Thyroid gland (tissue), 4 donors: ENCODE data around the gene DDX54.

Experiments
- CTCF ChIP-seq, 6 experiments: fragments of 200-600 bp in 3 of 6; fragments of 450-650 bp in 3 of 6; sonication (generic) in 3 of 6; IDR thresholded peaks; one replicate each; pipeline ENCODE4 v1.5.1; 2016 to 2019; ENCODE audit warnings: antibody characterized with exemption in 6 of 6, mild to moderate bottlenecking in 2 of 6, inconsistent platforms in 1 of 6, moderate library complexity in 1 of 6
- POLR2A ChIP-seq, 2 donors: fragments of 450-650 bp; IDR thresholded peaks; one replicate each; pipeline ENCODE4 v1.6.1; 2017; ENCODE audit warnings: antibody characterized with exemption in 2 of 2, mild to moderate bottlenecking in 2 of 2, moderate library complexity in 1 of 2

- peak in 2 of 6 experiments; percentile 12 to 15 for TF ChIP-seq CTCF (IDR thresholded peaks at IDR 0.05)
- TF ChIP-seq POLR2A (IDR thresholded peaks at IDR 0.05): peak in 1 of 2 donors; percentile 65
These were observed 37.7 kb upstream of the DDX54 start for GRCh38 chr12:113222730-113223531.
